ENCODE results near the gene ICOSLG. TPM values are rescaled to one million over a fixed set of nuclear protein-coding genes. Genes with fewer than 3 reads are reported as not detected.
"Not testable (repeated sequence)": the region's sequence is repeated elsewhere in the genome, so short reads cannot be mapped to it uniquely, and the experiment has no call there.

The ICOSLG gene
- total and polyA plus RNA-seq, 4 experiments from 2014 or later, result 1.0 to 4.9 (median 4.1) TPM

- H3K27me3 ChIP-seq (ENCODE audit: insufficient read depth, low read length); H3K36me3 Mint-ChIP-seq; H3K36me3 ChIP-seq (ENCODE audit: insufficient read depth, low read length); H3K4me3 ChIP-seq (ENCODE audit: low read length in 2 of 2); intact Hi-C loops (cut with micrococcal nuclease); H3K4me3 Mint-ChIP-seq; H3K4me1 ChIP-seq (ENCODE audit: insufficient read depth, low read length); H3K27me3 Mint-ChIP-seq; H3K9me3 Mint-ChIP-seq; POLR2A ChIA-PET (ENCODE audit: partially characterized antibody); H3K4me1 Mint-ChIP-seq; H3K27ac Mint-ChIP-seq; H3K27ac ChIP-seq (ENCODE audit: low read depth, low read length); CTCF ChIA-PET (ENCODE audit: partially characterized antibody); DNase-seq; H3K9me3 ChIP-seq (ENCODE audit: control insufficient read depth in 1 of 2, low read length in 2 of 2): not testable (repeated sequence)
These were observed 29.2 kb downstream of the ICOSLG start for GRCh38 chr21:44211574-44211973.

- intact Hi-C loops (cut with micrococcal nuclease); DNase-seq; H3K4me1 ChIP-seq (ENCODE audit: insufficient read depth, low read length): not testable (repeated sequence)
These were observed 32.7 kb downstream of the ICOSLG start for GRCh38 chr21:44207860-44208646.

GRCh38 chr21:44206698-44207676, 33.8 kb downstream of the ICOSLG start:
- H3K4me3 Mint-ChIP-seq; POLR2A ChIA-PET (ENCODE audit: partially characterized antibody); H3K9me3 ChIP-seq (ENCODE audit: control insufficient read depth in 1 of 2, low read length in 2 of 2); CTCF ChIA-PET (ENCODE audit: partially characterized antibody); H3K36me3 Mint-ChIP-seq; DNase-seq; H3K27me3 Mint-ChIP-seq; H3K27me3 ChIP-seq (ENCODE audit: insufficient read depth, low read length); H3K36me3 ChIP-seq (ENCODE audit: insufficient read depth, low read length); intact Hi-C loops (cut with micrococcal nuclease); H3K27ac ChIP-seq (ENCODE audit: low read depth, low read length); H3K4me1 ChIP-seq (ENCODE audit: insufficient read depth, low read length); H3K4me3 ChIP-seq (ENCODE audit: low read length in 2 of 2); H3K9me3 Mint-ChIP-seq; H3K4me1 Mint-ChIP-seq; H3K27ac Mint-ChIP-seq: not testable (repeated sequence)

More at GRCh38 chr21:44207860-44208646, 32.7 kb downstream of the ICOSLG start:
- H3K27ac Mint-ChIP-seq; H3K4me3 ChIP-seq (ENCODE audit: low read length in 2 of 2); CTCF ChIA-PET (ENCODE audit: partially characterized antibody); H3K27me3 ChIP-seq (ENCODE audit: insufficient read depth, low read length); H3K27ac ChIP-seq (ENCODE audit: low read depth, low read length); H3K27me3 Mint-ChIP-seq; H3K9me3 ChIP-seq (ENCODE audit: control insufficient read depth in 1 of 2, low read length in 2 of 2); POLR2A ChIA-PET (ENCODE audit: partially characterized antibody); H3K4me1 Mint-ChIP-seq; H3K36me3 Mint-ChIP-seq; H3K36me3 ChIP-seq (ENCODE audit: insufficient read depth, low read length); H3K4me3 Mint-ChIP-seq; H3K9me3 Mint-ChIP-seq: not testable (repeated sequence)

- POLR2A ChIA-PET (ENCODE audit: partially characterized antibody); H3K4me1 ChIP-seq (ENCODE audit: insufficient read depth, low read length); H3K36me3 Mint-ChIP-seq; H3K4me3 Mint-ChIP-seq; DNase-seq; H3K9me3 Mint-ChIP-seq; H3K27ac ChIP-seq (ENCODE audit: low read depth, low read length); CTCF ChIA-PET (ENCODE audit: partially characterized antibody); H3K36me3 ChIP-seq (ENCODE audit: insufficient read depth, low read length); H3K27me3 Mint-ChIP-seq; H3K27ac Mint-ChIP-seq; H3K4me1 Mint-ChIP-seq; H3K4me3 ChIP-seq (ENCODE audit: low read length in 2 of 2); H3K27me3 ChIP-seq (ENCODE audit: insufficient read depth, low read length); intact Hi-C loops (cut with micrococcal nuclease); H3K9me3 ChIP-seq (ENCODE audit: control insufficient read depth in 1 of 2, low read length in 2 of 2): not testable (repeated sequence)
These were observed 34.6 kb downstream of the ICOSLG start for GRCh38 chr21:44206187-44206586.

GRCh38 chr21:44202590-44203299, 38.0 kb downstream of the ICOSLG start:
- H3K4me3 ChIP-seq (ENCODE audit: low read length in 2 of 2); H3K27ac Mint-ChIP-seq; H3K4me1 Mint-ChIP-seq; H3K9me3 ChIP-seq (ENCODE audit: control insufficient read depth in 1 of 2, low read length in 2 of 2); intact Hi-C loops (cut with micrococcal nuclease); H3K9me3 Mint-ChIP-seq; H3K27ac ChIP-seq (ENCODE audit: low read depth, low read length); H3K36me3 Mint-ChIP-seq; H3K4me1 ChIP-seq (ENCODE audit: insufficient read depth, low read length); H3K36me3 ChIP-seq (ENCODE audit: insufficient read depth, low read length); H3K27me3 Mint-ChIP-seq; CTCF ChIA-PET (ENCODE audit: partially characterized antibody); DNase-seq; H3K4me3 Mint-ChIP-seq; H3K27me3 ChIP-seq (ENCODE audit: insufficient read depth, low read length); POLR2A ChIA-PET (ENCODE audit: partially characterized antibody): not testable (repeated sequence)

GRCh38 chr21:44199997-44200396, 40.7 kb downstream of the ICOSLG start:
- CTCF ChIA-PET (ENCODE audit: partially characterized antibody); H3K27me3 Mint-ChIP-seq: not testable (repeated sequence)

GRCh38 chr21:44199448-44199847, 41.3 kb downstream of the ICOSLG start:
- Histone ChIP-seq H3K27me3 (ENCODE audit: insufficient read depth, low read length) (no peaks in the 10 kb centered on the region), H3K9me3 (ENCODE audit: control insufficient read depth in 1 of 2, low read length in 2 of 2) (no peaks in the 10 kb centered on the region), H3K36me3 (ENCODE audit: insufficient read depth, low read length) (no peaks in the 10 kb centered on the region), H3K4me1 (ENCODE audit: insufficient read depth, low read length) (no peaks in the 10 kb centered on the region), H3K4me3 (ENCODE audit: low read length in 2 of 2) (no peak overlapping the region), H3K27ac (ENCODE audit: low read depth, low read length) (no peak overlapping the region)
- ChIA-PET POLR2A (ENCODE audit: partially characterized antibody) (no interaction called here), CTCF (ENCODE audit: partially characterized antibody) (no interaction called here)
- no peaks in the 10 kb centered on the region for H3K27me3 Mint-ChIP-seq
- H3K4me1 Mint-ChIP-seq, result no peaks in the 10 kb centered on the region
- H3K36me3 Mint-ChIP-seq, result no peaks in the 10 kb centered on the region
- peak in 1 of 5 donors; percentile 29 for DNase-seq
- peak overlapping the region in 2 of 7 donors; percentile 23 to 30 for H3K27ac Mint-ChIP-seq
- intact Hi-C loops (cut with micrococcal nuclease), result no loop called here
- no peaks in the 10 kb centered on the region for H3K9me3 Mint-ChIP-seq
- H3K4me3 Mint-ChIP-seq, result no peak overlapping the region

More at GRCh38 chr21:44199997-44200396, 40.7 kb downstream of the ICOSLG start:
- H3K4me1 Mint-ChIP-seq; H3K9me3 Mint-ChIP-seq; H3K27ac ChIP-seq (ENCODE audit: low read depth, low read length); H3K4me3 ChIP-seq (ENCODE audit: low read length in 2 of 2); H3K36me3 Mint-ChIP-seq; H3K9me3 ChIP-seq (ENCODE audit: control insufficient read depth in 1 of 2, low read length in 2 of 2); H3K27me3 ChIP-seq (ENCODE audit: insufficient read depth, low read length); H3K36me3 ChIP-seq (ENCODE audit: insufficient read depth, low read length); POLR2A ChIA-PET (ENCODE audit: partially characterized antibody); intact Hi-C loops (cut with micrococcal nuclease); H3K4me1 ChIP-seq (ENCODE audit: insufficient read depth, low read length); DNase-seq; H3K4me3 Mint-ChIP-seq: not testable (repeated sequence)
- H3K27ac Mint-ChIP-seq, result peak overlapping the region in 1 of 7 donors; percentile 25

Data from CD4-positive, alpha-beta memory T cell (primary cell).